Measurements from ENCODE around the gene SLC22A1.

DNA sequence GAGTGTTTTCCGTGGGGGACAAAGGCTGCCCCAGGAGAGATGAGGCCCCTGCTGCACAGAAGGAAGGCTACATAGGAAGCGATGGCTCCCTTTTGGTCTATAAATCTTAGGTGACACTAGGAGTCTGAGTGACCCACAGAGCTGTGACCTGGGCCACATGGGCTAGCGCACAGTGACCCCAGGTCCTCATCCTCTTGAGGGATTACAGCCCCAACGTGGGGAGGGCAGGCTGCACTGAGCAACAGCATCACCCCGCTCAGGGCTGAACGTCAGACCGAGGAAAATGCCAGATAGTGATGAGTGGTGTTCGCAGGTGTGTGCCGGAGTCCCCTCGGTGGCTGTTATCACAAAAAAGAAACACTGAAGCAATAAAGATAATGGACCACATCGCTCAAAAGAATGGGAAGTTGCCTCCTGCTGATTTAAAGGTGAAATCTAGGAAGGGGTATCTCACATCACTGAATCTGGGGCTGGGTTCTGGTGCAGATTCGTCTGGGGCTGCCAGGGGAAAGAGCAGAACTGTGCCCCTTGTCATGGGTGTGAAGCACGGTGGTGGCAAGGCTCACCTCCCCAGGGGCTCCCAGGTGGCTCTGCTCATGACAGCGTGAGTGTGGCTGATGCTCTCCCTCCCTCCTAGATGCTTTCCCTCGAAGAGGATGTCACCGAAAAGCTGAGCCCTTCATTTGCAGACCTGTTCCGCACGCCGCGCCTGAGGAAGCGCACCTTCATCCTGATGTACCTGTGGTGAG lies 14.5 kb downstream of the SLC22A1 start:
- TF ChIP-seq EGR1 (IDR thresholded peaks at IDR 0.05) (no peak), TCF12 (IDR thresholded peaks at IDR 0.05; ENCODE audit: low read depth) (no peak), TAF1 (IDR thresholded peaks at IDR 0.05; ENCODE audit: low read depth) (no peak), RAD21 (IDR thresholded peaks at IDR 0.05; ENCODE audit: low read depth) (no peak), YY1 (IDR thresholded peaks at IDR 0.05; ENCODE audit: low read depth) (no peak), TEAD4 (IDR thresholded peaks at IDR 0.05) (no peak)
- TF ChIP-seq, protein P1, sequence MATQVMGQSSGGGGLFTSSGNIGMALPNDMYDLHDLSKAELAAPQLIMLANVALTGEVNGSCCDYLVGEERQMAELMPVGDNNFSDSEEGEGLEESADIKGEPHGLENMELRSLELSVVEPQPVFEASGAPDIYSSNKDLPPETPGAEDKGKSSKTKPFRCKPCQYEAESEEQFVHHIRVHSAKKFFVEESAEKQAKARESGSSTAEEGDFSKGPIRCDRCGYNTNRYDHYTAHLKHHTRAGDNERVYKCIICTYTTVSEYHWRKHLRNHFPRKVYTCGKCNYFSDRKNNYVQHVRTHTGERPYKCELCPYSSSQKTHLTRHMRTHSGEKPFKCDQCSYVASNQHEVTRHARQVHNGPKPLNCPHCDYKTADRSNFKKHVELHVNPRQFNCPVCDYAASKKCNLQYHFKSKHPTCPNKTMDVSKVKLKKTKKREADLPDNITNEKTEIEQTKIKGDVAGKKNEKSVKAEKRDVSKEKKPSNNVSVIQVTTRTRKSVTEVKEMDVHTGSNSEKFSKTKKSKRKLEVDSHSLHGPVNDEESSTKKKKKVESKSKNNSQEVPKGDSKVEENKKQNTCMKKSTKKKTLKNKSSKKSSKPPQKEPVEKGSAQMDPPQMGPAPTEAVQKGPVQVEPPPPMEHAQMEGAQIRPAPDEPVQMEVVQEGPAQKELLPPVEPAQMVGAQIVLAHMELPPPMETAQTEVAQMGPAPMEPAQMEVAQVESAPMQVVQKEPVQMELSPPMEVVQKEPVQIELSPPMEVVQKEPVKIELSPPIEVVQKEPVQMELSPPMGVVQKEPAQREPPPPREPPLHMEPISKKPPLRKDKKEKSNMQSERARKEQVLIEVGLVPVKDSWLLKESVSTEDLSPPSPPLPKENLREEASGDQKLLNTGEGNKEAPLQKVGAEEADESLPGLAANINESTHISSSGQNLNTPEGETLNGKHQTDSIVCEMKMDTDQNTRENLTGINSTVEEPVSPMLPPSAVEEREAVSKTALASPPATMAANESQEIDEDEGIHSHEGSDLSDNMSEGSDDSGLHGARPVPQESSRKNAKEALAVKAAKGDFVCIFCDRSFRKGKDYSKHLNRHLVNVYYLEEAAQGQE (IDR thresholded peaks at IDR 0.05; ENCODE audit: low read depth) = no peak
- TF ChIP-seq, protein P2, sequence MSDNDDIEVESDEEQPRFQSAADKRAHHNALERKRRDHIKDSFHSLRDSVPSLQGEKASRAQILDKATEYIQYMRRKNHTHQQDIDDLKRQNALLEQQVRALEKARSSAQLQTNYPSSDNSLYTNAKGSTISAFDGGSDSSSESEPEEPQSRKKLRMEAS (IDR thresholded peaks at IDR 0.05) = no peak

All from Ishikawa (cell line).